B cell (primary cell): ENCODE results near the gene JARID2.

ENCODE experiments used
- CTCF ChIP-seq: fragments of 200-600 bp; IDR thresholded peaks from one replicate; pipeline ENCODE4 v1.8.0; 2022; ENCODE audit warnings: antibody characterized with exemption, mild to moderate bottlenecking
- EZH2 ChIP-seq: IDR thresholded peaks from 2 replicates; pipeline ENCODE4 v1.6.1; 2012; ENCODE audit warnings: borderline replicate concordance, low read depth, mild to moderate bottlenecking, moderate library complexity, low read length; ENCODE audit not compliant: insufficient read depth, poor library complexity, severe bottlenecking

DNA sequence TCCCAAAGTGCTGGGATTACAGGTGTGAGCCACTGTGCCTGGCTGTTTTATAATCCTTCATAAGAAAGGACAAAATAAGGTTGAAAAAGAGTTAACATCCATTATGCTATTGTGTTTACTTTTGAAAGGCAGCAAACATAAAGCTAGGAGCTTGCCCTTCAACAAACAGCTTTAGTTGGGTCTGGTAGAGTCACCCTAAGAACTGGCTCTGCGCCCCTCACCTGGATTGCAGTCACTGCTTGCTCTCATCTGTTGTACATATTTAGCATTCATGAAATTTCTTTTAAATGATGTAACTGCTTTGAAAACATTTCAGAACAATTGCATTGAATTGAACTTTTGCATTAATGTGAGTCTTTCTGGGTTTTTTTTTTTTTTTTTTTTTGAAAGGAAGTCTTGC lies 38.9 kb downstream of the JARID2 start:
- no peak for TF ChIP-seq CTCF
- no peak for TF ChIP-seq EZH2
